ENCODE results near the gene PIM1.

Gene PIM1

DNA sequence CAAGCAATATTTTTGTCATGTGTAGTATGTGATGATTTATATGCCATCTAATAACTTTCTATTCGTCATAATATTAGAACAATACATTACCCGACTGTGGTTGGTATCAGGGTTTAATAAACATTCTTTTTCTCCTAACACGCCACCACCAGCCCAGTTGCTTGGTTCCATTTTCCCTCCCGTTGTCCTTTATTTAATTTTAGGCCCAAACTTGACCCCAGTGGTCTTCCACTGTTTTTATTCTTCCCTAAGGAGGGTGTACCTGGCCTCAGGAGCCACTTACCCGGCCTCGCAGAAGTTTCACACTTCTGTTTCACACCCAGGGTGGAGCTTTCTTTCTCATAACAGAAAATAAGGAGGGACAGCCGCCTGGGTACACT is 33.1 kb upstream of the PIM1 start:
- no peak for DNase-seq (ENCODE audit: low read depth)
- no peak overlapping the region for H3K4me3 ChIP-seq (ENCODE audit: low read depth, low read length)

DNA sequence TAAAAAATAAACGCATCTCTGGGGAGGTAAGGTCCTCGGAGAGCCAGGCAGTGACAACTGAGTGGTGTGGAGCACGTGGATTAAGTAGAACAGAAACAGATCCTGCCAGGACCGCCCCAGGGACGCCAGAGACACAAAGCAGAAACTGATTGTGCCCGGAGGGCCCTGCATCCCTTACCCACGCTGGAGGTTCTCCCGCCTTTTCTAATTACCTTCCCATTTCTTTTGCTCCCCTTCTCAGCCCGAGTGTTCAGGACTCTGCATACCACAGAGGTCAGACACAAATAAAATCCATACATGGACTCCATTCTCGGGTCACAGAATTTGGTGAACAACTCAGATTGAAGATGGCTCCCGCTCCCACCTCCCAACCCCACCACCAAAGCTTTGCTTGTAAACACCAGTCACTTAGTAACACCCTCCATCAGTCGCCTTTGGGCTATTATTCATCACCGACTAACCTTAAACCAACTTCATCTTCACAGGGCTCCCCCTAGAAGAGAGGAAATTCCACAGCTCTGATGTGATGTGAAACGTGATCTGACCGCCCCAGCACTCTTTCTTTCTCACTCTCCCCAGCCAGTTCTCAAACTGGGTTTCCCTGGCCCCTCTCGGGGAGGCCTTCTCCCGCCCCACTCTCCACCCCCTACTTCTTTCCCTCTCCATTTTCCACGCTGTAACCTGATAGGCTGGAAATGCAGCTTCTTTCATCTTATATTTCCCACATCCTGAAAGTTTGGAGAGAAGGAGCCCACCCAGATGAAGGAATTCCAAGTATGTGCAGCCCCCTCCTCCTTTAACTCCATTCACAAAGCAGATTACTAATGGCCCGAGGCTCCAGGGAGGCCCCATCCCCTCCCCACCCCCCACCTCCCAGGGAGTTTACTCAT is 32.5 kb upstream of the PIM1 start:
- DNase-seq (ENCODE audit: low read depth) = peak; percentile 94
- no peak overlapping the region for H3K4me3 ChIP-seq (ENCODE audit: low read depth, low read length)

DNA sequence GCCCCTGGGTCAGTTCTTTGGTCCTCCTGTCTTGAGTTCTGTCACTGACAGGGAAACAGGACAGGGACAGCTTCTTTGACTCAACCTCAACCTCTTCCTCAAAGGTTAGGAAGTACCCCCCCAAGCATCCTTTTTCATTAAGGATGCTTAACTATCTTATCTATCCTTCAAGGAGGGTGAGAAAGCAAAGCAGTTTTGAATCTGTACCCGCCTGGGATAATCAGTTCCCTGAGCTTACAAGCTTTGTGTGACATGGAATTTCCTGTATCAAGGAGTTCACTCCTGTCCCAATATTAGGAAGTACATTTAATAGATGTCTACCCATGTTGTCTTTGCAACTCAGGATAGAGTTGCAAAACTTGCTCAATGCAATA is 31.1 kb upstream of the PIM1 start:
- no peak overlapping the region for H3K4me3 ChIP-seq (ENCODE audit: low read depth, low read length)

DNA sequence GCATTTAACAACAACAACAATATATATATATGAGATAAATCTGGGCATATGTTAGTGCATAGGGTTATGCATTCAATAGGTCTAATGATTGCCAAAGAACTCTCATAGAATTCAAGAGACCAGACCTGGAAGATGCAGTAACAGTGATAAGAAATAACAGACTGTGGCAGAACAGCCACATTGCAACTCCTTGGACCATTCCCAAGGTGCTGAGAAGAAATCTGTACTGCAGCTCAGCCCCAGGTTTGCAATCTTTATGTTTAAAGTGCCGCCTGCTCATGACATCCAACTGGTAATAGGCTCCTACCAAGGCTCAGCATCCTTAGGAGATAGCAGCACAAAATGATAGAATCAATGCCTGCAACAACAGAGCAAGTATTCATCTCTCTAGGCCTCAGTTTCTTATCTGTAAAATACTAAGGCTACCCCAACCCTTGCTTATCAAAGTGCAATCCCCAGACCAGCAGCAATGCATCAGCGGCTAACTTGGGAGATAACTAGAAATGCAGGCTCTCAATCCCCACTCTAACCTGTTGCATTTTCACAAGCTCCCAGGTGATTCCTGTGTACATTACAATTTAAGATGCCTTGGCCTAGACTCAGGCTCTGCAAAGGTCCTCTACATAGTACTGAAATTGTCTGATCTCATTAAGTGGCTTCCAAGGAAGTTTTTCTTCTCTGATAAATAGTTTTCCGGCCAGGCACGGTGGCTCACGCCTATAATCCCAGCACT is 30.6 kb upstream of the PIM1 start:
- H3K4me3 ChIP-seq (ENCODE audit: low read depth, low read length) = no peak overlapping the region
- DNase-seq (ENCODE audit: low read depth) = no peak

More for the DNA sequence above, 31.1 kb upstream of the PIM1 start:
- no peak for DNase-seq (ENCODE audit: low read depth)

DNA sequence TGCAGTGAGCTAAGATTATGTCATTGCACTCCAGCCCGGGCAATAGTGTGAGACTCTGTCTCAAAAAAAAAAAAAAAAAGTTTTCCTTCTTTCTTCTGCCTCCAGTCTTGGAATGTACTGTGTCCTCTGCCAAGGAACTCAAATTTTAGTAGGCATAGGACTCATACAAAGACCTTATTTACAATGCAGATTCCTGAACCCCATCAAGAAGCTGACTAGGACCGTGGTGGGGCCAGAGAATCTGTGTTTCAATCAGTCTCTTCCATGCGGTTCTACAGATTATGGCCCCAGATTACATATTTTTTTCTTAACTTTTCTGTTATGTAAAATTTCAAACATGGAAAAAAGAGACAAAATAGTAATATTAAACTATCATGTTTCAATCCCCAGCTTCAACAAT is 29.8 kb upstream of the PIM1 start:
- no peak for DNase-seq (ENCODE audit: low read depth)
- no peak overlapping the region for H3K4me3 ChIP-seq (ENCODE audit: low read depth, low read length)

DNA sequence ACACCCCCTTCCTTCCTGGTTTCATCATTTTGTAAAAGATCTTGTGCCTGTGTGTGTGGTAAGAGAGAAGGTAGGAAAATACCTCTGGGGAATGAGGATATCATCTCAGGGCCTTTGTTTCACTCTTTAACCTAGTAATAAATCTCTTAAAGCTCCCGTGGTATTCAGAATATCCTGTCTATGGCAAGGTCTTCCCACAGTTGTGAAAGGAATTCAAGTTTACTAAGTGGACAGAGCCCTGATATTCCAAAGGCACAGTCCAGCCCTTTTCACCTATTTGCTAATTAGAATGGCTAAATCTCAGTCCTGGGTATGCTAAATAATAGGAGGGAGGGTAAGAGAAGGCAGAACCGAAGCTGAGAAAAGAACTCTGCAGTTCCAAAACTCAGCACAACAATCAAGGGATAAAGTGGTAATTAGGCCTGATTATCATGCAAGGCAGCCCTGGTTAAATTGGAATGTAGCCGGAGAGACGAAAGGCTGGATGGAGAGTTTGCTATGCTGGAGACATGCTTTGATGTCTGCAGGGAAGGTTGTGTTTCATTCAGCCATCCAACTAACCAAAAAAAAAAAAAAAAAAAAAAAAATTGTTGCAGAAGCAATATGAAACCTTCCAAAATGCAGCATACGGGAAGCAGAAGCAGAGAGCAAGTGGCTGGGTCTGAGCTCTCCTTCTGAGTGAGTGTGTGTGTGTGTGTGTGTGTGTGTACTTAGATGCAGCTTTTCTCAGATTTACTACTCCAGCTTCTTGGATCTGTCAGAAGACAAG is 28.5 kb upstream of the PIM1 start:
- H3K4me3 ChIP-seq (ENCODE audit: low read depth, low read length) = no peak overlapping the region
- no peak for DNase-seq (ENCODE audit: low read depth)

DNA sequence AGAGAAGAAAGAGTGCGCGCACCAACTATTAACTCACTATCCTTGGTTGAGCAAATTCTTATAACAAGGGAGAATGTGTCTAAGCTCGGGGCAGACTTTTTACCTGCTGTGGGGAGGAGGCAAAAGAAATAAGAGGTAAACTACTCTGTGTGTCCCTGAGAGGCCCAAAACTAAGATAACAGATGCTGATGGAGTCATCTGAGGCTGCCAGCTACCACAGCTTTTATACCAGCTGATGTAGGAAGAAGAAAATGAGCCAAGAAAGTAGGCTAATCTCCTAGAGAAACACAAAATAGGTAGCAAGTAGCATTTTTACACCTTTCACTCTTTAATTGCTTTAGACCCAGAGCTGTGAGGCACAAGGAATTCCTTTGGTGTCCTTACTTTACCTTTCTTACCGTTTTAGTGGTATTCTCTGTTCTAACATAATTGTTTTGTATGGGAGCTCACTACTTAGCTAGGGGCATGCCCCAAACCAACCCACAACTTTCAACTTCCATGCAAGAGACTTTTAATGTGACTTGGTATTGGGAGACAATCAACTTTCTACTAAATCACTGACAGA is 27.8 kb upstream of the PIM1 start:
- H3K4me3 ChIP-seq (ENCODE audit: low read depth, low read length) = no peak overlapping the region
- DNase-seq (ENCODE audit: low read depth) = no peak

DNA sequence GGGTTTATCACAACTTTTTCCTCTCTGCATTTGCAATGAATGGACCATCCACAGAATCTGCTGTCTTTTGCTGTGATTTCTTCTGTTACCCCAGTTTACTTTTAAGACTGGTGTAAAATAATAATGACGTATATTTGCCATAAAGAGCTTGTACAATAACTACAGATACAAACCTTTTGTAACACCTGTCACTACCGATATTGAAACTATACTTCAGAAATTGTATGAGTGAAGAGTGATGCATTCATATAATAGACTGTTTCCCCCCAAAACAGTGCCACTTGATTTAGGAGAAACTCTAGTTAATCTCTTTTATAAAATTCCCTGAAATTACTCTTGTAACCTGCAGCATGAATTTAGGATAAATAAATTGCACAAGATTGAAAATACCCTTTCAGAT is 26.4 kb upstream of the PIM1 start:
- no peak overlapping the region for H3K4me3 ChIP-seq (ENCODE audit: low read depth, low read length)
- DNase-seq (ENCODE audit: low read depth) = no peak

DNA sequence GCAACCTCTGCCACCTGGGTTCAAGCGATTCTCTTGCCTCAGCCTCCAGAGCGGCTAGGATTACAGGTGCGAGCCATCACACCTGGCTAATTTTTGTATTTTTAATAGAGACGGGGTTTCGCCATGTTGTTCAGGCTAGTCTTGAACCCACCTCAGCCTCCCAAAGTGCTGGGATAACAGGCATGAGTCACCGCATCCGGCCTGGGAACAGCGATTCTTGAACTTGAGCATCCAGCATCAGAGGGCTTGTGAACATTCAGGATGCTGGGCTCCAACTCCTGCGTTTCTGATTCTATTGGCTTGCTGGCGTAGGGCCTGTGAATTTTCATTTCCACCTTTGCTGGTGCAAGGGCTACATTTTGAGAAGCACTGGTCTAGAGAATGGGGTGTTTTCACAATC is 24.5 kb upstream of the PIM1 start:
- H3K4me3 ChIP-seq (ENCODE audit: low read depth, low read length) = no peak overlapping the region

DNA sequence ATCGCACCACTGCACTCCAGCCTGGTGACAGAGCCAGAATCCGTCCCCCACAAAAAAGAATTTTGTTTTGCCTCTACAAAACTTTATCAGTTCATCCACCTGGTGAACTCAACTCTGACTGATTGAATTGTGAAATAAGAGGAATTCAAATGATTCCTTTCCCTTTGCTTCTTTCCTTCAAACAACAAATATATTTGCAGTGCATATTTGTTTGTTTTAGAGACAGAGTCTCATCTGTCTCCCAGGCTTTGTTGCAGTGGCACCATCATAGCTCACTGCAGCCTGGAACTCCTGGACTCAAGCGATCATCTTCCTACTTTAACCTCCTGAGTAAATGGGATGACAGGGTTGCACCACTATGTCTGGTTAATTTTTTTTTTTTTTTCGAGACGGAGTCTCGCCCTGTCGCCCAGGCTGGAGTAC is 23.2 kb upstream of the PIM1 start:
- H3K4me3 ChIP-seq (ENCODE audit: low read depth, low read length) = no peak overlapping the region
- DNase-seq (ENCODE audit: low read depth) = no peak

More for the DNA sequence above, 24.5 kb upstream of the PIM1 start:
- DNase-seq (ENCODE audit: low read depth) = no peak

DNA sequence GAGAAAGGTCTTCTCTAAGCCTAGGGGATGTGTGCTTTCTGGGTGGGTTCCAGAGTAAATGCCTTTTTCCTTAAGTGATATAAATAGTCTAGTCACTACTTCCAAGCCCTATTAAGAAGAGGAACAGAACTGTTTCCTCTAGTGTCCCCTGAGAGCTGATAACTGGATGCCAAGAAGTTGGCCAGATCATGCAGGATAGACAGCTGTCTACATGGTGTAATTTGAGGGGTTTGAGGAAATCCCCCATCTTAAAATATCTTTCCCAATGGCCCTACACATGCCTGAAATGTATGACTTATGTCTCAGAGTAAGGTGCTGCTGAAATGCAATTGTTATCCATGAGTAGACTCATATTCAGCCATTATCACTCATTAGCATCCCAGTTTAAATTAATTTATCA is 20.2 kb upstream of the PIM1 start:
- H3K4me3 ChIP-seq (ENCODE audit: low read depth, low read length) = no peak overlapping the region
- no peak for DNase-seq (ENCODE audit: low read depth)

DNA sequence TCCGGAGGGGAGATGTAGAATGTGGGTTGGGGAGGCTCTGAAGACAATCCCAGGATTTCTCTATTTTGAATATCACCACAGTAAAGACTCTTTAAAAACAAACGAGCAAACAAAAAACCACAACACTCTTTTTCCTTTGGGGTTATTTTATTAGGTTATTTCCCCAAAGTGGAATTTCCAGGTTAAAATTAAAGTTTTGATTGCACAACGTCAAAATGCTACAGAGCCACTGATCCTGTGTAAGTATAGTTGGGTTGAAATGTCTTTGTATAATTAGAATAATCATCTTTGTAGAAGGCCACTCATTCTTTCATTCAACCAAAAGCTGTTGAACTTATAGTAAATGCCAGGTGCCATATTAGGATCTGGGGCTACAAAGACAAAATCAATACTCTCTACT is 19.6 kb upstream of the PIM1 start:
- H3K4me3 ChIP-seq (ENCODE audit: low read depth, low read length) = no peak overlapping the region
- DNase-seq (ENCODE audit: low read depth) = no peak

DNA sequence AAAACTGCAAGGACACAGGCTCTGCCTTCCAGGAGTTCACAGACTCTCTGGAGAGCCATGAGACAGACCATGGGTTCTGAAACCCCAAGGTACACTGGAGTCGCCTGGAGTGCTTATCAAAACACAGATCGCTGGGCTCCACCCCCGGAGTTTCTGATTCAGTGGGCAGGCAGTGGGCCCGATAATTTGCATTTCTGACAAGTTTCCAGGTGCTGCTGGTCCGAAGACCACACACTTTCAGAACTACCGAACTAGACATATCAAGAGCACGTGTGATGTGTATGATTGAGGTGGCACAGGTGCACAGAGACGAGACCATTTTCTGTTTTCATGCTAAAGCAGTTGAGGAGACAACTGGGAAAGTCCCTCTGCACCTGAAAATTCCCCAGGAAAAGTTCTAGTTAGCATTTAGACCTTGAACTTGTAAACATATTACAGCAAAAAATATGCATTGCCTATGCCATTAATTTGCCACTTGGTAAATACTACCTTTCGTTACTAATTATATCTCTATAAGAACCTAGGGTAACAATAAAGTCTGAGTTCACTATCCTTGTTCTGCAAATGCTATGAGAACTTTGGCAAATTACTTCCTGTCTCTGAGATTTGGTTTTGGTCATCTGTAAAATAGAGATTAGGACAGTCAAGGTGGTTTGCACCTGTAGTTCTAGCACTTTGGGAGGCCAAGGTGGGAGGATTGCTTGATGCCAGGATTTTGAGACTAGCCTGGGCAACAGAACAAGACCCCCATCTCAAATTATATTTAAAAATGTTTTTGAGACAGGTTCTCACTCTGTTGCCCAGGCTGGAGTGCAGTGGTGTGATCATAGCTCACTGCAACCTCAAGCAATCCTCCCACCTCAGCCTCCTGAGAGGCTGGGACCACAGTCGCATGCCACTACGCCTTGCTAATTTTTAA is 14.3 kb upstream of the PIM1 start:
- no peak for DNase-seq (ENCODE audit: low read depth)
- H3K4me3 ChIP-seq (ENCODE audit: low read depth, low read length) = no peak overlapping the region

DNA sequence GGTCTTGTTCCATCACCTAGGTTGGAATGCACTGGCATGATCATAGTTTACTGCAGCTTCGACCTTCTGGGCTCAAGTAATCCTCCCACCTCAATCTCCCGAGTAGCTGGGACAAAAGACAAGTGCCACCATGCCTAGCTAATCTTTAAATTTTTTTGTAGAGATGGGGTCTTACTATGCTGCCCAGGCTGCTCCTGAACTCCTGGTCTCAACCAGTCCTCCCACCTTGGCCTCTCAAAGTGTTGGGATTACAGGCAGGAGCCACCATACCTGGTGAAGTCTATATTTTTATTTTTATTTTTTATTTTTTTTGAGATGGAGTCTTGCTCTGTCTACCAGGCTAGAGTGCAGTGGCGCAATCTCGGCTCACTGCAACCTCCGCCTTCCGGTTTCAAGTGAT is 11.4 kb upstream of the PIM1 start:
- H3K4me3 ChIP-seq (ENCODE audit: low read depth, low read length) = no peak overlapping the region
- no peak for DNase-seq (ENCODE audit: low read depth)

DNA sequence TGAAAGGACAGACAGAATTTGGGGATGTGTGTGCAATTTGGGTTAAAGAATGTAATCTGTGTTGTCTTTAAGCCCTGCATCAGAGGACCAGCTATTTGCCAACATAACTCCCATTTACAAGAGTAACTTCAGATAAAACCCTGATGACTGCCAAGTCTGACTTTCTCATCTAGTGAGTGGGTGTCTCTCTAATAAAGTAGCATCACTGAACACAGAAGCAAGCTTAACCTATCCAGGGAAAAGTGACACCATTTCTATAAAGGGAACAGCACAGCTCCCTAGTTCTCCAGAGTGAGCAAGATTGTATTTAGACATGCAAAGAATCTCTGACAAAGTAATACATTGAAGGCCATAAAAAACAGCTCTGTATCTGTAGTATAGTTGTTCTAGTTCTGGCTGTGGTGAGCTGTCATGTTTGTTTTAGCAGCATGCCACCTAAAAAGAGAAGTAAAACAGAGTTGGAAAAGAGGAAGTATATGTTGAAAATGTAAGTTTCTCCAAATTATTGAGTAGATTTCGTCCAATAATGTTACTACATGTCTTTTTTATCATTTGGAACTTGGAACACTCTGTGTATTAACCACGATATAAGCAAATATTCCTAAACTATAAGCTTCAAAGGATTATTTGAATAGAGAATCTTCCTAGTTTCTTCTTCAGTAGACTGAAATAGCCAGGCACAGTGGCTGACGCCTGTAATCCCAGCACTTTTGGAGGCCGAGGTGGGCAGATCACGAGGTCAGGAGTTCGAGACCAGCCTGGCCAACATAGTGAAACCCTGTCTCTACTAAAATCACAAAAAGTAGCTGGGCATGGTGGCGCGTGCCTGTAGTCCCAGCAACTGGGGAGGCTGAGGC is 8.8 kb upstream of the PIM1 start:
- H3K4me3 ChIP-seq (ENCODE audit: low read depth, low read length) = no peak overlapping the region
- peak; percentile 66 for DNase-seq (ENCODE audit: low read depth)

DNA sequence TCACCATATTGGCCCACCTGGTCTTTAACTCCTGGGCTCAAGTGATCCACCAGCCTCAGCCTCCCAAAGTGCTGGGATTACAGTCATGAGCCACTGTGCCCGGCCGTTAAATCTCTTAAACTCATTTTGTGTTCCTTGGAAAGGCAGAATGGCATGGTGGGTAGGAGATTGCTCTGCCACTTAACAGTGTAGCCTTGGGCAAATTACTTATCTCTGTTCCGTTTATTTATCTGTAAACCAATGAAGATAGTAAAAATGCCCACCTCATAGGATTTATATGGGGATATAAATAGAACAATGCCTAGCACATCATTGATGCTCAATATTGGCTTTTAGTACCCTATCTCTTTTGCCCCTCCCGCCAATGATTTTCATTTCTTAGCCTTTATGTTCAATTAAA is 7.2 kb upstream of the PIM1 start:
- no peak for DNase-seq (ENCODE audit: low read depth)
- H3K4me3 ChIP-seq (ENCODE audit: low read depth, low read length) = no peak overlapping the region

DNA sequence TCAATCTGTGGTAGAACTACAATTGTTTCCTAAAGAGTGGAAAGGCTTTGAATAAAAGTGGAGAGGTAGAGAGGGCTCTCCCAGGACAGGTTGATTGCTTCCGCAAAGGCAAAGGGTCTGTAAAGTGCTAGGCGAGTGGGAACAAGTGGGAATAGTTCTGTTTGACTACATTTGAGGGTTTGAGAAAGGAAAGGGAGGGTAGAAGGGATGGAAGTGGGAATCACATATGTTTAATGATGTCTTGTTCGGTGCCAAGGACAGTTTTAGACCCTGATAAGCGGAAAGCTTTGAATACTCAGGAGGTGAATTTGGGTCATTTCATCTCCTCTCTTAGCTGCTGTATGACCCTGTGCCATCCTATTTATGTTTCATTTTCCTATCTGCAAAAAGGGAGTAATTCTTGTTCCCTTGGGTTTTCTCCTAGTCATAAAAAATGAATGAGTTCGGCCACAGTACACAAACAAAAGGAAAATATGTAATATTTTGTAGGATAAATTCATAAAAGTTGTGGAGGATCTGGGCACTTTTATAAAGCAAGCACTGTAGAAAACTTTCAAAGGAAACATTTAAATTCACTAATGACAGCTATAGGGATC is 1.7 kb upstream of the PIM1 start:
- no peak overlapping the region for H3K4me3 ChIP-seq (ENCODE audit: low read depth, low read length)
- DNase-seq (ENCODE audit: low read depth) = no peak
